Neuronal stem cell (in vitro differentiated cells): ENCODE measurements around the gene KCNJ12. TPM values are rescaled to one million over a fixed set of nuclear protein-coding genes. Genes with fewer than 3 reads are reported as not detected.
A peak's percentile ranks its signal among the peaks of the same experiment; 100 is the strongest.
"Not testable (repeated sequence)": the region's sequence is repeated elsewhere in the genome, so short reads cannot be mapped to it uniquely, and the experiment has no call there.

Experiments
- DNase-seq: peaks from one replicate; pipeline ENCODE4 v3.0.0-alpha.2; 2013; ENCODE audit warnings: low spot score
- H2AFZ ChIP-seq: one replicate; pipeline ENCODE4 v1.6.1; 2013; ENCODE audit warnings: mild to moderate bottlenecking, low read length, inconsistent platforms
- H2AK5ac ChIP-seq: 2 replicates; pipeline ENCODE4 v1.6.1; 2013; ENCODE audit warnings: low read depth, mild to moderate bottlenecking, inconsistent platforms, low read length, moderate library complexity, mixed read lengths
- H2BK120ac ChIP-seq: 2 replicates; pipeline ENCODE4 v1.6.1; 2013; ENCODE audit warnings: low read depth, mild to moderate bottlenecking, inconsistent platforms, low read length, moderate library complexity, mixed read lengths
- H2BK12ac ChIP-seq: one replicate; pipeline ENCODE4 v1.6.1; 2013; ENCODE audit warnings: low read length, inconsistent platforms
- H2BK15ac ChIP-seq: 2 replicates; pipeline ENCODE4 v1.6.1; 2013; ENCODE audit warnings: mild to moderate bottlenecking, low read length, inconsistent platforms, mixed read lengths
- H2BK5ac ChIP-seq: one replicate; pipeline ENCODE4 v1.6.1; 2013; ENCODE audit warnings: inconsistent platforms, mild to moderate bottlenecking, low read length, moderate library complexity
- H3K14ac ChIP-seq: one replicate; pipeline ENCODE4 v1.6.1; 2013; ENCODE audit warnings: low read length, inconsistent platforms
- H3K18ac ChIP-seq: 2 replicates; pipeline ENCODE4 v1.6.1; 2013; ENCODE audit warnings: low read length, inconsistent platforms
- H3K23ac ChIP-seq: 2 replicates; pipeline ENCODE4 v1.6.1; 2013; ENCODE audit warnings: low read depth, mild to moderate bottlenecking, mixed read lengths, low read length, inconsistent platforms; ENCODE audit not compliant: poor library complexity
- H3K27ac ChIP-seq: replicated peaks from 3 replicates; pipeline ENCODE4 v1.5.1; 2013; ENCODE audit warnings: low read length, inconsistent platforms
- H3K27me3 ChIP-seq, 3 experiments: 2 replicates each; pipeline ENCODE4 v1.6.1; 2013; ENCODE audit warnings: low read length in 3 of 3, mild to moderate bottlenecking in 2 of 3, inconsistent platforms in 1 of 3, low read depth in 1 of 3, mixed read lengths in 1 of 3, moderate library complexity in 1 of 3; ENCODE audit not compliant: control insufficient read depth in 3 of 3, insufficient read depth in 3 of 3
- H3K36me3 ChIP-seq, 2 donors: replicated peaks in 1 of 2; 2 replicates each; pipeline ENCODE4 v1.6.1; 2013; ENCODE audit warnings: low read length in 2 of 2; ENCODE audit not compliant: control insufficient read depth in 2 of 2, insufficient read depth in 2 of 2
- H3K4ac ChIP-seq: 2 replicates; pipeline ENCODE4 v1.6.1; 2013; ENCODE audit warnings: inconsistent platforms, mild to moderate bottlenecking, low read length, moderate library complexity
- H3K4me1 ChIP-seq, 2 donors: 1 replicate in 1 of 2; 2 replicates in 1 of 2; pipeline ENCODE4 v1.6.1; 2013; ENCODE audit warnings: low read length in 2 of 2, low read depth in 1 of 2; ENCODE audit not compliant: control insufficient read depth in 2 of 2, insufficient read depth in 1 of 2
- H3K4me2 ChIP-seq: one replicate; pipeline ENCODE4 v1.6.1; 2013; ENCODE audit warnings: mild to moderate bottlenecking, low read length, inconsistent platforms; ENCODE audit not compliant: insufficient read depth, poor library complexity, severe bottlenecking
- H3K4me3 ChIP-seq, 2 donors: 2 replicates each; pipeline ENCODE4 v1.5.1; 2013; ENCODE audit warnings: low read length in 2 of 2, mild to moderate bottlenecking in 2 of 2, inconsistent platforms in 1 of 2, moderate library complexity in 1 of 2
- H3K79me1 ChIP-seq: one replicate; pipeline ENCODE4 v1.6.1; 2013; ENCODE audit warnings: low read depth, mild to moderate bottlenecking, inconsistent platforms, low read length, moderate library complexity
- H3K9ac ChIP-seq: one replicate; pipeline ENCODE4 v1.6.1; 2013; ENCODE audit warnings: mild to moderate bottlenecking, low read depth, low read length, inconsistent platforms; ENCODE audit not compliant: poor library complexity
- H3K9me3 ChIP-seq, 2 donors: replicated peaks in 1 of 2; 2 replicates each; pipeline versions ENCODE3 to v1.6.1; 2013; ENCODE audit warnings: low read length in 2 of 2, mild to moderate bottlenecking in 2 of 2, inconsistent platforms in 1 of 2, low read depth in 1 of 2, mixed read lengths in 1 of 2, moderate library complexity in 1 of 2; ENCODE audit not compliant: control insufficient read depth in 2 of 2, insufficient read depth in 1 of 2
- H4K8ac ChIP-seq: one replicate; pipeline ENCODE4 v1.6.1; 2013; ENCODE audit warnings: low read depth, mild to moderate bottlenecking, inconsistent platforms, low read length, moderate library complexity
- H4K91ac ChIP-seq: one replicate; pipeline ENCODE4 v1.6.1; 2013; ENCODE audit warnings: low read length, low read depth, mild to moderate bottlenecking, inconsistent platforms; ENCODE audit not compliant: poor library complexity
- WGBS, 2 donors: extraction: QIAGEN DNeasy Blood & Tissue Kit; methylation state at CpG; one replicate each; pipeline ENCODE4 v1.1.7; 2013; ENCODE audit warnings: missing lambda C conversion rate in 2 of 2, mixed read lengths in 1 of 2; ENCODE audit not compliant: insufficient read length in 2 of 2, insufficient replicate concordance in 1 of 2; ENCODE audit errors: extremely low coverage in 2 of 2; 5-methylcytosine and 5-hydroxymethylcytosine counted together
- polyA plus RNA-seq, 2 experiments: library from polyadenylated mRNA; stranded (reverse); fragments of 200-250 nt; gene quantifications; one replicate each; pipeline ENCODE4 v1.2.3, GENCODE V29; 2013

The KCNJ12 gene
- 0.78 TPM for polyA plus RNA-seq (2013, experiment 1 of 2)
- 0.89 TPM for polyA plus RNA-seq (2013, experiment 2 of 2)

GRCh38 chr17:21376081-21376758, at the start of gene KCNJ12:
Gene KCNJ12, plus strand, starts transcription at chr17:21376357. Its CDS starts 38,986 bp downstream, at chr17:21415343.
- Histone ChIP-seq H2BK15ac (peak within 1 kb of the TSS; percentile 78), H3K14ac (no peak within 1 kb of the TSS), H3K4me3 (peak within 1 kb of the TSS; percentile 42 to 78), H3K4me2 (peak within 1 kb of the TSS; percentile 93), H3K23ac (peak within 1 kb of the TSS; percentile 52), H3K9me3 (no peaks in the 10 kb centered on the region), H2BK5ac (no peak within 1 kb of the TSS), H3K27ac (no peak within 1 kb of the TSS), H4K8ac (no peak within 1 kb of the TSS), H3K9ac (peak within 1 kb of the TSS; percentile 87), H4K91ac (peak within 1 kb of the TSS; percentile 12), H3K79me1 (no peaks in the 10 kb centered on the region), H3K36me3 (no peaks in the 10 kb centered on the region), H3K27me3 (peaks cover 10 to 79% (median 29%) of the 10 kb centered on the region in 3 experiments), H2AK5ac (peak within 1 kb of the TSS; percentile 93), H3K18ac (peak within 1 kb of the TSS; percentile 96), H2AFZ (peak within 1 kb of the TSS; percentile 93), H3K4me1 (peaks cover 28 to 35% of the 10 kb centered on the region in 2 donors), H3K4ac (no peak within 1 kb of the TSS), H2BK12ac (peak within 1 kb of the TSS; percentile 68), H2BK120ac (peak within 1 kb of the TSS; percentile 26)
- no peak for DNase-seq
- WGBS, 2 donors = no CpG with 5 or more reads among the region's 82 CpGs

- H3K14ac ChIP-seq, H3K18ac ChIP-seq, H3K4me1 ChIP-seq, H3K9me3 ChIP-seq, H3K4me2 ChIP-seq, H2BK5ac ChIP-seq, H4K91ac ChIP-seq, H2BK15ac ChIP-seq, H4K8ac ChIP-seq, H3K4me3 ChIP-seq, H3K9ac ChIP-seq, H2AFZ ChIP-seq, H2BK120ac ChIP-seq, H3K79me1 ChIP-seq, H3K23ac ChIP-seq, H3K4ac ChIP-seq, DNase-seq, H3K36me3 ChIP-seq, H3K27ac ChIP-seq, H2AK5ac ChIP-seq, H2BK12ac ChIP-seq: not testable (repeated sequence)
- peaks cover 0 to 12% (median 5%) of the 10 kb centered on the region in 3 experiments for H3K27me3 ChIP-seq
- no CpG with 5 or more reads among the region's 1 CpG for WGBS, 2 donors
Observed at GRCh38 chr17:21327921-21328320, 48.2 kb upstream of the KCNJ12 start.

GRCh38 chr17:21328778-21329177, 47.4 kb upstream of the KCNJ12 start:
- H4K8ac ChIP-seq, H3K18ac ChIP-seq, H2BK5ac ChIP-seq, H2BK12ac ChIP-seq, H4K91ac ChIP-seq, H3K4me2 ChIP-seq, H3K23ac ChIP-seq, H3K27me3 ChIP-seq, H2BK15ac ChIP-seq, H3K27ac ChIP-seq, H3K9me3 ChIP-seq, H3K4ac ChIP-seq, H2AFZ ChIP-seq, H3K9ac ChIP-seq, H3K36me3 ChIP-seq, H2AK5ac ChIP-seq, DNase-seq, H3K79me1 ChIP-seq, H3K4me1 ChIP-seq, H3K14ac ChIP-seq, H2BK120ac ChIP-seq, H3K4me3 ChIP-seq: not testable (repeated sequence)
- no CpG with 5 or more reads among the region's 2 CpGs for WGBS, 2 donors

GRCh38 chr17:21330436-21331160, 45.6 kb upstream of the KCNJ12 start:
- Histone ChIP-seq H3K9ac (no peak overlapping the region), H3K18ac (no peak overlapping the region), H3K27ac (no peak overlapping the region), H2BK12ac (no peak overlapping the region), H2BK5ac (no peak overlapping the region), H3K27me3 (no peaks in the 10 kb centered on the region), H3K14ac (no peak overlapping the region), H3K4me3 (no peak overlapping the region), H3K79me1 (no peaks in the 10 kb centered on the region), H3K23ac (no peak overlapping the region), H3K4me1 (no peaks in the 10 kb centered on the region), H3K36me3 (no peaks in the 10 kb centered on the region), H2AK5ac (no peak overlapping the region), H3K9me3 (peaks cover 0 to 3% of the 10 kb centered on the region in 2 donors), H2AFZ (no peak overlapping the region), H2BK15ac (no peak overlapping the region), H3K4me2 (no peak overlapping the region), H2BK120ac (no peak overlapping the region), H3K4ac (no peak overlapping the region), H4K91ac (no peak overlapping the region), H4K8ac (no peak overlapping the region)
- no peak for DNase-seq
- no CpG with 5 or more reads among the region's 9 CpGs for WGBS, 2 donors
